ENCODE data around the gene TMUB1. TPM values are rescaled to one million over a fixed set of nuclear protein-coding genes. Genes with fewer than 3 reads are reported as not detected.

The TMUB1 gene
- total RNA-seq, 1 experiment from 2014 or later = 45.4 TPM

GRCh38 chr7:151056666-151057505 is 26.4 kb downstream of the TMUB1 start:
- H3K4me3 Mint-ChIP-seq = peak overlapping the region; percentile 78 to 91
- H4K91ac ChIP-seq (ENCODE audit: insufficient read length, low read depth, low read length) = no peak overlapping the region
- H4K5ac ChIP-seq (ENCODE audit: insufficient read length, low read depth, low read length) = no peak overlapping the region
- no peaks in the 10 kb centered on the region for H4K20me1 ChIP-seq (ENCODE audit: control insufficient read depth, insufficient read depth, insufficient read length)
- H2BK120ac ChIP-seq (ENCODE audit: low read depth, low read length, poor library complexity, severe bottlenecking) = no peak overlapping the region
- no peak overlapping the region for H3K23ac ChIP-seq (ENCODE audit: insufficient read length, low read depth, low read length)
- peak; percentile 48; the same call in 2 of the 3 replicates for TF ChIP-seq CTCF (conservative IDR thresholded peaks at IDR 0.05)
- H2AFZ ChIP-seq (ENCODE audit: low read length) = no peak overlapping the region
- H3K27ac Mint-ChIP-seq = peak overlapping the region in 1 of 3 experiments; percentile 56; a peak in 2 of 7 replicates
- H4K8ac ChIP-seq (replicated peaks; ENCODE audit: insufficient read length, low read depth, low read length) = no peak overlapping the region
- H2BK5ac ChIP-seq (ENCODE audit: insufficient read length, low read length) = no peak overlapping the region
- no peak overlapping the region for H2BK15ac ChIP-seq (ENCODE audit: low read depth, low read length)
- no peaks in the 10 kb centered on the region for H3K79me1 ChIP-seq (ENCODE audit: insufficient read depth, low read depth, low read length, poor library complexity, severe bottlenecking)
- no peak overlapping the region for H3K9ac ChIP-seq (ENCODE audit: extremely low read depth, insufficient read length, low read length)
- H3K79me2 ChIP-seq (ENCODE audit: insufficient read depth, low read length) = no peaks in the 10 kb centered on the region
- no peak overlapping the region for H3K14ac ChIP-seq (ENCODE audit: insufficient read depth, low read length)
- H3K4me2 ChIP-seq (ENCODE audit: insufficient read depth, insufficient read length, low read length) = peak overlapping the region; percentile 81
- peaks cover 33% of the 10 kb centered on the region for H3K23me2 ChIP-seq (ENCODE audit: insufficient read length, low read depth, low read length, poor library complexity, severe bottlenecking)
- H3K27me3 ChIP-seq (ENCODE audit: insufficient read depth, low read length) = no peaks in the 10 kb centered on the region; the same call in 1 of the 2 replicates
- no peaks in the 10 kb centered on the region for H3K9me3 ChIP-seq (ENCODE audit: control insufficient read depth, low read depth, low read length)
- no peak overlapping the region for H2BK12ac ChIP-seq (ENCODE audit: insufficient read length, low read depth, low read length)
- peaks cover 0 to 11% (median 0%) of the 10 kb centered on the region in 3 experiments; a peak in 3 of 7 replicates for H3K36me3 Mint-ChIP-seq (ENCODE audit: insufficient read depth in 1 of 3, low read depth in 3 of 3)
- peaks cover 34 to 45% of the 10 kb centered on the region in 2 experiments for H3K4me1 Mint-ChIP-seq
- DNase-seq = peak; percentile 70
- H3K27me3 Mint-ChIP-seq (ENCODE audit: low read depth) = peaks cover 32% of the 10 kb centered on the region
- H2BK20ac ChIP-seq (ENCODE audit: low read depth, low read length, poor library complexity, severe bottlenecking) = no peak overlapping the region
- H3K27ac ChIP-seq (ENCODE audit: insufficient read length, low read depth, low read length) = no peak overlapping the region
- H3K56ac ChIP-seq (ENCODE audit: insufficient read length, low read depth, low read length) = no peak overlapping the region
- peaks cover 8% of the 10 kb centered on the region for H3K4me1 ChIP-seq (ENCODE audit: insufficient read depth, low read length)
- H3T11ph ChIP-seq (ENCODE audit: low read length) = no peak overlapping the region
- no peak overlapping the region for H2AK5ac ChIP-seq (ENCODE audit: insufficient read length, low read length)
- no peak overlapping the region for H3K18ac ChIP-seq (ENCODE audit: insufficient read length, low read depth, low read length)
- no CpG with 5 or more reads among the region's 29 CpGs for WGBS (ENCODE audit: extremely low coverage, insufficient read length, low lambda C conversion rate)
- H3K4ac ChIP-seq (ENCODE audit: low read depth, low read length) = no peak overlapping the region
- H3K9me3 Mint-ChIP-seq = no peaks in the 10 kb centered on the region; a peak in 1 of 5 replicates

Measured in H9 (cell line).